K562 (cell line): ENCODE data around the gene MYLK2. TPM values are rescaled to one million over a fixed set of nuclear protein-coding genes. Genes with fewer than 3 reads are reported as not detected.
A peak's percentile ranks its signal among the peaks of the same experiment; 100 is the strongest.

Experiments used
- ATAC-seq: fragments of 200-7000 bp; cut with Tn5 transposase; 3 replicates; pipeline ENCODE4 v1.9.1; 2020; ENCODE audit warnings: moderate library complexity
- BruUV-seq: library from RNA; stranded (reverse); fragments of 400-500 nt; replicated peaks from 2 replicates; lab custom pipeline; 2021; lab: Mats Ljungman, UMichigan
- CTCF ChIA-PET: fragments of 300-600 bp; formaldehyde crosslinking; extraction: SDS; loops from one replicate; lab custom pipeline; 2021; ENCODE audit warnings: low intra/inter-chr PET ratio; lab: Yijun Ruan, JAX
- POLR2A ChIA-PET: fragments of 300-600, 350-650 bp; sonication (Branson Sonifier 250); formaldehyde crosslinking; extraction: SDS; loops from one replicate; lab custom pipeline; 2021; ENCODE audit warnings: antibody characterized with exemption, inconsistent platforms; lab: Yijun Ruan, JAX
- DNase-seq, 4 experiments: peaks; one replicate each; pipeline versions ENCODE4 v3.0.0 to v3.0.0-alpha.2; 2011 to 2018; ENCODE audit warnings: low spot score in 3 of 4, mixed read lengths in 3 of 4; ENCODE audit errors: extremely low read depth in 1 of 4
- FAIRE-seq: peaks from 2 replicates; lab custom pipeline; 2011; peaks lifted over from hg19 to GRCh38; lab: Jason Lieb, UNC
- H2AFZ ChIP-seq: 2 replicates; pipeline ENCODE4 v1.6.0; 2011; ENCODE audit warnings: low read depth, low read length, control low read depth, inconsistent platforms
- H3K27ac ChIP-seq: fragments of 200-600 bp; 3 replicates; pipeline ENCODE4 v1.8.0; 2011; ENCODE audit warnings: low read depth, mild to moderate bottlenecking, control low read depth, inconsistent platforms, low read length, moderate library complexity, mixed read lengths; ENCODE audit errors: extremely low read depth
- H3K27me3 ChIP-seq, 2 experiments: fragments of 300-600 bp in 1 of 2; 2 replicates in 1 of 2; 3 replicates in 1 of 2; pipeline versions ENCODE4 v1.6.0 to v1.8.0; 2011; ENCODE audit warnings: inconsistent platforms in 2 of 2, low read length in 2 of 2, mild to moderate bottlenecking in 1 of 2, mixed read lengths in 1 of 2, moderate library complexity in 1 of 2; ENCODE audit not compliant: control insufficient read depth in 2 of 2, insufficient read depth in 2 of 2
- H3K36me3 ChIP-seq: fragments of 300-600 bp; 3 replicates; pipeline ENCODE4 v1.8.0; 2011; ENCODE audit warnings: mild to moderate bottlenecking, low read length, inconsistent platforms; ENCODE audit not compliant: control insufficient read depth, insufficient read depth
- H3K4me1 ChIP-seq, 2 experiments: fragments of 200-600 bp in 1 of 2; replicated peaks in 1 of 2; 2 replicates in 1 of 2; 3 replicates in 1 of 2; pipeline versions ENCODE4 v1.5.1 to v1.8.0; 2011; ENCODE audit warnings: inconsistent platforms in 2 of 2, low read length in 2 of 2, mild to moderate bottlenecking in 1 of 2, mixed read lengths in 1 of 2, moderate library complexity in 1 of 2; ENCODE audit not compliant: control insufficient read depth in 2 of 2, insufficient read depth in 2 of 2
- H3K4me2 ChIP-seq: 2 replicates; pipeline ENCODE4 v1.6.1; 2011; ENCODE audit warnings: low read length, control low read depth, inconsistent platforms, mixed read lengths; ENCODE audit not compliant: insufficient read depth
- H3K4me3 ChIP-seq: fragments of 200-600 bp; sonication (generic), shearing (Covaris generic); 2 replicates; pipeline ENCODE4 v1.5.1; 2016; ENCODE audit warnings: control low read depth, inconsistent platforms
- H3K79me2 ChIP-seq: fragments of 200-600 bp; 3 replicates; pipeline ENCODE4 v1.8.0; 2011; ENCODE audit warnings: low read length, inconsistent platforms; ENCODE audit not compliant: control insufficient read depth, insufficient read depth
- H3K9ac ChIP-seq, 2 experiments: 2 replicates each; pipeline versions ENCODE4 v1.6.0 to v1.6.1; 2011; ENCODE audit warnings: low read depth in 2 of 2, low read length in 2 of 2, control low read depth in 1 of 2, inconsistent platforms in 1 of 2, mild to moderate bottlenecking in 1 of 2, mixed read lengths in 1 of 2; ENCODE audit not compliant: insufficient read depth in 1 of 2
- H3K9me1 ChIP-seq: one replicate; pipeline ENCODE4 v1.6.0; 2011; ENCODE audit warnings: inconsistent platforms, mild to moderate bottlenecking, low read length, moderate library complexity; ENCODE audit not compliant: control insufficient read depth, insufficient read depth
- H3K9me3 ChIP-seq: replicated peaks from 2 replicates; pipeline ENCODE4 v1.5.1; 2011; ENCODE audit warnings: low read depth, low read length, inconsistent platforms; ENCODE audit not compliant: control insufficient read depth, insufficient read depth
- H4K20me1 ChIP-seq: replicated peaks from 2 replicates; pipeline ENCODE4 v1.6.1; 2011; ENCODE audit warnings: low read length, inconsistent platforms, mixed read lengths; ENCODE audit not compliant: control insufficient read depth, insufficient read depth
- BRF2 ChIP-seq: IDR thresholded peaks from 3 replicates; pipeline ENCODE4 v1.6.1; 2011; ENCODE audit warnings: borderline replicate concordance, mild to moderate bottlenecking; ENCODE audit not compliant: insufficient read length, insufficient read depth
- CBFA2T2 ChIP-seq: fragments of 450-650 bp; conservative IDR thresholded peaks from 2 replicates; pipeline ENCODE4 v1.6.1; 2017; ENCODE audit warnings: mild to moderate bottlenecking
- MTA3 ChIP-seq: fragments of 450-650 bp; formaldehyde crosslinking; IDR thresholded peaks from 2 replicates; pipeline ENCODE4 v1.6.1; 2017; ENCODE audit warnings: mild to moderate bottlenecking, borderline replicate concordance
- RB1 ChIP-seq: fragments of 450-650 bp; IDR thresholded peaks from 2 replicates; pipeline ENCODE4 v1.6.1; 2017; ENCODE audit warnings: low read depth, mild to moderate bottlenecking
- SIX5 ChIP-seq, 2 experiments: IDR thresholded peaks; 2 replicates each; pipeline ENCODE4 v1.6.1; 2011; ENCODE audit warnings: low read length in 2 of 2, borderline replicate concordance in 1 of 2, low read depth in 1 of 2, mild to moderate bottlenecking in 1 of 2, moderate library complexity in 1 of 2; ENCODE audit not compliant: insufficient read depth in 1 of 2
- SLC30A9 ChIP-seq: fragments of 250-450 bp; sonication (Bioruptor Pico); IDR thresholded peaks from 2 replicates; pipeline ENCODE4 v1.8.0; 2022; ENCODE audit warnings: mild to moderate bottlenecking, moderate library complexity
- SP1 ChIP-seq: sonication (generic); formaldehyde crosslinking; IDR thresholded peaks from 2 replicates; pipeline ENCODE4 v1.8.1; 2022; ENCODE audit warnings: mild to moderate bottlenecking, missing genetic modification reagents
- THAP12 ChIP-seq: fragments of 250-450 bp; sonication (Bioruptor Pico); IDR thresholded peaks from 2 replicates; pipeline ENCODE4 v1.9.0; 2021; ENCODE audit warnings: mild to moderate bottlenecking, inconsistent platforms
- ZFP30 ChIP-seq: fragments of 250-450 bp; sonication (Bioruptor Pico); IDR thresholded peaks from 2 replicates; pipeline ENCODE4 v1.8.0; 2022; ENCODE audit warnings: moderate library complexity, mild to moderate bottlenecking, inconsistent platforms, borderline replicate concordance
- WGBS: fragments of 100-300 bp; shearing (Covaris generic); methylation state at CpG from one replicate; pipeline ENCODE4 v1.1.6; 2016; ENCODE audit warnings: low coverage, mixed read lengths; ENCODE audit not compliant: insufficient coverage; ENCODE audit errors: missing lambda C conversion rate; 5-methylcytosine and 5-hydroxymethylcytosine counted together
- in situ Hi-C: fragments of 300-500 bp; cut with MboI; formaldehyde crosslinking; loops from 4 replicates; pipeline ENCODE4 v1.15.0; 2018; ENCODE audit warnings: inconsistent platforms, mixed read lengths
- intact Hi-C: fragments of 100-400 bp; cut with micrococcal nuclease; formaldehyde crosslinking; loops from 2 replicates; pipeline ENCODE4 v1.14.2; 2022
- polyA plus RNA-seq, 8 experiments: library from polyadenylated mRNA; depleted of rRNA in 4 of 8; stranded (reverse) in 5 of 8; unstranded in 3 of 8; fragments of >200 nt; fragmentation: Nextera tagmentation in 2 of 8; fragmentation: Illumina TruSeq in 1 of 8; extraction: Ambion mirVana in 2 of 8; extraction: Trizol in 1 of 8; gene quantifications; 2 replicates each; pipeline versions ENCODE4 v1.2.1 to v1.2.3, GENCODE V29; 2011 to 2014; ENCODE audit warnings: inconsistent platforms in 1 of 8, missing spikeins in 1 of 8
- total RNA-seq, 7 experiments: library from RNA; depleted of rRNA in 6 of 7; stranded (reverse); fragments of >200 nt in 6 of 7; fragmentation: Illumina TruSeq in 2 of 7; extraction: Trizol in 2 of 7; gene quantifications; 2 replicates each; pipeline versions ENCODE4 v1.2.1 to v1.2.3, GENCODE V29; 2011 to 2021; ENCODE audit warnings: low replicate concordance in 1 of 7

Gene MYLK2
- total and polyA plus RNA-seq, 9 of the 15 experiments (the other 6 are each of a cell fraction or from before 2014, with no cell fraction given) = 0.07 to 0.53 (median 0.18) TPM; not detected in 2

- H3K27ac ChIP-seq = no peak overlapping the region
- peaks cover 0 to 11% of the 10 kb centered on the region in 2 experiments; a peak in 2 of 5 replicates for H3K4me1 ChIP-seq
- H3K4me2 ChIP-seq = 0 out of 2 replicates have a peak overlapping the region, but pooled peaks have one; percentile 52
- WGBS = no CpG with 5 or more reads among the region's 1 CpG
- intact Hi-C loops = no loop called here
- H3K4me3 ChIP-seq = no peak overlapping the region
- no peaks in the 10 kb centered on the region for H3K9me1 ChIP-seq
- POLR2A ChIA-PET = no interaction called here
- TF ChIP-seq RB1 = no peak
- TF ChIP-seq CBFA2T2 = no peak
- TF ChIP-seq SP1 (CRISPR knock-in tag) = no peak
- TF ChIP-seq ZFP30 (CRISPR knock-in tag) = no peak
- no peak for TF ChIP-seq BRF2
- no peak for TF ChIP-seq THAP12
- TF ChIP-seq SIX5 (IDR thresholded peaks at IDR 0.05; ENCODE audit: borderline replicate concordance in 1 of 2, insufficient read depth in 1 of 2, low read depth in 1 of 2, low read length in 2 of 2) = no peak
- no peak for TF ChIP-seq SLC30A9 (CRISPR knock-in tag)
- no peak for TF ChIP-seq MTA3
- TF ChIP-seq, all 486 proteins: peak for 0
- in situ Hi-C loops = no loop called here
- H3K27me3 ChIP-seq = peaks cover 45 to 63% of the 10 kb centered on the region in 2 experiments
- H3K36me3 ChIP-seq = no peaks in the 10 kb centered on the region
- ATAC-seq (no peak), FAIRE-seq (no peak), DNase-seq (no peak)
- no peak overlapping the region for H2AFZ ChIP-seq
- H4K20me1 ChIP-seq = peaks cover 12% of the 10 kb centered on the region
- no TSS peak for BruUV-seq
- CTCF ChIA-PET = no interaction called here
- peak overlapping the region in 1 of 2 experiments; percentile 77; a peak in 3 of 4 replicates for H3K9ac ChIP-seq
- no peaks in the 10 kb centered on the region for H3K9me3 ChIP-seq
- H3K79me2 ChIP-seq = no peaks in the 10 kb centered on the region
Observed at GRCh38 chr20:31869673-31869941, 50.5 kb downstream of the MYLK2 start.
